SH-SY5Y (cell line): ENCODE results near the gene FLT3LG.

Experiments
- GATA2 ChIP-seq: IDR thresholded peaks from 2 replicates; pipeline ENCODE4 v1.6.1; 2011; ENCODE audit warnings: mild to moderate bottlenecking, low read depth, low read length
- GATA3 ChIP-seq: IDR thresholded peaks from 2 replicates; pipeline ENCODE4 v1.6.1; 2011; ENCODE audit warnings: low read depth, mild to moderate bottlenecking, low read length, moderate library complexity

DNA sequence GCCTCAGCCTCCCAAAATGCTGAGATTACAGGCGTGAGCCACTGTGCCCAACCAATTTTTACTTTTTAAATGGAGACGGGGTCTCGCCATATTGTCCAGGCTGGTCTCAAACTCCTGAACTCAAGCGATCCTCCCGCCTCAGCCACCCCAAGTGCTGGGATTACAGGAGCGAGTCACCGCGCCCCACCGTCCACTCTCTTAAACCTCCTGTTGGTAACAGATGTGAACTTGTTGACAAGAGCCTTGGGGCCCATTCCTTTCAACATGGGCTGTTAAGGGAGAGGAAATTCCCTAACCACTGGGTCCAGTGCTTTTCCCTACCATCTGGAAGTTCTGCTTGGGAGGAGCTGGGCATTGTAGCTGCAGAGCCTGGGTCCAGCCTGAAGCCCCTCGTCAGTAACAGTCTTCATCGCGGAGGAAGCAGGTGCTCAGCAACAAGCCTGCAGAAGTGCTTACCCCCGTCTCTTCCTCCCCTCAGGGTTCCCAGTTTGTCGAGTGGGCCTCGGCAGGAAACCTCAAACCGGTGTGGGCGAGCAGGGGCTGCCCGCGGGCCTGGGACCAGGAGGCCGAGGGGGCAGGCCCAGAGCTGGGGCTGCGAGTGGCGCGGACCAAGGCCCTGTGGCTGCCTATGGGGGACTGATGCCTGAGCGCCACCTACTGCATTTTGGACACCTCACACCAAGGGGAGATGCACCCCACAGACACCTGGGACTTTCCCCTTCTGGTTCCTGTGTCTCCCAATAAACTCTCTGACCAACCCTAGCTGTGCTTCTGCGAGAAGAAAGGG is 4.0 kb upstream of the FLT3LG start:
- TF ChIP-seq GATA2 (no peak), GATA3 (no peak)
